NCI-H748 treated with DMSO at 0.1 percent for 48 hours (cell line): Measurements from ENCODE around the gene SLC25A38.
A peak's percentile ranks its signal among the peaks of the same experiment; 100 is the strongest.
"Not testable (repeated sequence)": the region's sequence is repeated elsewhere in the genome, so short reads cannot be mapped to it uniquely, and the experiment has no call there.

Source experiments
- DNase-seq: peaks from one replicate; lab custom pipeline; 2025; lab: John Stamatoyannopoulos, UW

The SLC25A38 gene

GRCh38 chr3:39383045-39383880 is at the start of gene SLC25A38:
TSS of gene SLC25A38 (plus strand) at chr3:39383370. CDS start at chr3:39383725, 355 bp downstream.
- DNase-seq: no peak

- DNase-seq: no peak
Measured at GRCh38 chr3:39333607-39334006, 49.6 kb upstream of the SLC25A38 start.

- DNase-seq: no peak
Measured at GRCh38 chr3:39334205-39334604, 49.0 kb upstream of the SLC25A38 start.

- no peak for DNase-seq
Measured at GRCh38 chr3:39338201-39338600, 45.0 kb upstream of the SLC25A38 start.

- no peak for DNase-seq
Measured at GRCh38 chr3:39339086-39339485, 44.1 kb upstream of the SLC25A38 start.

- no peak for DNase-seq
Measured at GRCh38 chr3:39343076-39343717, 40.0 kb upstream of the SLC25A38 start.

GRCh38 chr3:39343760-39344159 is 39.4 kb upstream of the SLC25A38 start:
- DNase-seq: no peak

GRCh38 chr3:39344746-39345344 is 38.3 kb upstream of the SLC25A38 start:
- DNase-seq: no peak

GRCh38 chr3:39346785-39347585 is 36.2 kb upstream of the SLC25A38 start:
- DNase-seq: no peak

- DNase-seq: no peak
Measured at GRCh38 chr3:39347586-39347876, 35.6 kb upstream of the SLC25A38 start.

GRCh38 chr3:39349080-39349479 is 34.1 kb upstream of the SLC25A38 start:
- peak; percentile 38 for DNase-seq

- no peak for DNase-seq
Measured at GRCh38 chr3:39350714-39351113, 32.5 kb upstream of the SLC25A38 start.

- DNase-seq: not testable (repeated sequence)
Measured at GRCh38 chr3:39351134-39351533, 32.0 kb upstream of the SLC25A38 start.

- DNase-seq: not testable (repeated sequence)
Measured at GRCh38 chr3:39353168-39353927, 29.8 kb upstream of the SLC25A38 start.

- DNase-seq: no peak
Measured at GRCh38 chr3:39358333-39358732, 24.8 kb upstream of the SLC25A38 start.

- no peak for DNase-seq
Measured at GRCh38 chr3:39361252-39361927, 21.8 kb upstream of the SLC25A38 start.

- DNase-seq: no peak
Measured at GRCh38 chr3:39362192-39362591, 21.0 kb upstream of the SLC25A38 start.

GRCh38 chr3:39362812-39363211 is 20.4 kb upstream of the SLC25A38 start:
- DNase-seq: no peak

- not testable (repeated sequence) for DNase-seq
Measured at GRCh38 chr3:39370450-39370849, 12.7 kb upstream of the SLC25A38 start.

GRCh38 chr3:39372833-39373232 is 10.3 kb upstream of the SLC25A38 start:
- DNase-seq: no peak
